ENCODE measurements around the gene CPT1B.

DNA sequence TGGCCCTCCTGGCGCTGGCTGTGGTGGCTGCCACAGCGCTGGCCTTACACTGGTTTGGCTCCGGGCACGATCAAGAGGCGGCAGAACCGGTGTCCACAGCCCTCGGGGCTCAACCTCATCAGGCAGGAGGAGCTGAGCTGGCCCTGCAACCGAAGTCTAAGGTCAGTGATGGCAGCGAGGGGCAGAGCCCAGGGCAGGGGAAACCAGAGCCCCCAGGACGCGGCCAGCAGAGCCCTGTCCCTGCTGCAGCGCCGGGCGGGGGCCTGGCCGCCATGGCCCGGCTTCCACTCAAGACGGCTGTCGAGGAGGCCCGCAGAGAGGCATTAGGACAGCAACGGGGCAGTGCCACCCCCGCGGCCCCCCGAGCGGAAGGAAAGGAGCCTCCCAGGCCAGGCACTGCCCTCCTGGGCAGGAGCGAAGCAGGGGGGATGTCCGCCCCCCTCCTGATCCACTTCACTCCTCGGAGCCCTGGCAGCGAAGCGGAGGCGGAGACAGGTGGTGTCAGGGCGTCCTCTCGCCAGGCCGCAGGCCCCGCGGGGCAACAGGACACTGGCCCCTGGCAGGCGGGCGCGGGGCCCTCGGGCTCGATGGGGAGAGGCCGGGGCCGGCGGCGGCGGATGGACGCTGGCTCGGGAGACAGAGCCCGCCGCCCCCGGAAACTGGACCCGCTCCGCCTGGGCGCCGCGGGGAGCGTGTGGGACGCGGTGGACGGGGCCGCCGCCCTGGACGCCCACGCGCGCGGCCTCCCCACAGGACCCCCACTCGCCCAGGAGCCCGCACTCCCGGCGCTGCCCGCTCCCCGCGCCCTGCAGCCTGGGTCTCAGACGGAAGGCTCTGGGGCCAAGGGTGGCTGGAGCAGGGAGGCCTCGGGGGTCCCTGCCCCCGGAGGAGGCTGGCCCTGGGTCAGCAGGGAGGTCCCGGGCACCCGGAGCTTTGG is 31.6 kb downstream of the CPT1B start:
- TF ChIP-seq, protein P1, sequence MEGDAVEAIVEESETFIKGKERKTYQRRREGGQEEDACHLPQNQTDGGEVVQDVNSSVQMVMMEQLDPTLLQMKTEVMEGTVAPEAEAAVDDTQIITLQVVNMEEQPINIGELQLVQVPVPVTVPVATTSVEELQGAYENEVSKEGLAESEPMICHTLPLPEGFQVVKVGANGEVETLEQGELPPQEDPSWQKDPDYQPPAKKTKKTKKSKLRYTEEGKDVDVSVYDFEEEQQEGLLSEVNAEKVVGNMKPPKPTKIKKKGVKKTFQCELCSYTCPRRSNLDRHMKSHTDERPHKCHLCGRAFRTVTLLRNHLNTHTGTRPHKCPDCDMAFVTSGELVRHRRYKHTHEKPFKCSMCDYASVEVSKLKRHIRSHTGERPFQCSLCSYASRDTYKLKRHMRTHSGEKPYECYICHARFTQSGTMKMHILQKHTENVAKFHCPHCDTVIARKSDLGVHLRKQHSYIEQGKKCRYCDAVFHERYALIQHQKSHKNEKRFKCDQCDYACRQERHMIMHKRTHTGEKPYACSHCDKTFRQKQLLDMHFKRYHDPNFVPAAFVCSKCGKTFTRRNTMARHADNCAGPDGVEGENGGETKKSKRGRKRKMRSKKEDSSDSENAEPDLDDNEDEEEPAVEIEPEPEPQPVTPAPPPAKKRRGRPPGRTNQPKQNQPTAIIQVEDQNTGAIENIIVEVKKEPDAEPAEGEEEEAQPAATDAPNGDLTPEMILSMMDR (conservative IDR thresholded peaks at IDR 0.05; ENCODE audit: low read length), result no peak
- TF ChIP-seq EZH2phosphoT487 (IDR thresholded peaks at IDR 0.05; ENCODE audit: borderline replicate concordance, low read depth, low read length), result no peak

Measured in OCI-LY7 (cell line).